ENCODE data around the gene METTL6. TPM values are rescaled to one million over a fixed set of nuclear protein-coding genes. Genes with fewer than 3 reads are reported as not detected.

The METTL6 gene
- total and polyA plus RNA-seq, 2 donors (not counting 1 experiment from before 2014, with no cell fraction given) = 7.6 to 23.9 TPM

- Mint-ChIP-seq H3K9me3 (ENCODE audit: insufficient read depth) (no peaks in the 10 kb centered on the region), H3K27ac (no peak overlapping the region), H3K4me3 (no peak overlapping the region), H3K27me3 (no peaks in the 10 kb centered on the region), H3K4me1 (no peaks in the 10 kb centered on the region)
- Histone ChIP-seq H3K79me2 (ENCODE audit: control insufficient read depth, insufficient read depth, low read length) (no peaks in the 10 kb centered on the region), H4K20me1 (ENCODE audit: control insufficient read depth, insufficient read depth, low read length, poor library complexity, severe bottlenecking) (no peaks in the 10 kb centered on the region), H3K27me3 (replicated peaks in 1 of 4; ENCODE audit: control extremely low read depth in 1 of 4, control insufficient read depth in 3 of 4, insufficient read depth in 4 of 4, low read length in 3 of 4) (no peaks in the 10 kb centered on the region), H3K4me3 (ENCODE audit: control extremely low read depth in 1 of 5, extremely low read depth in 1 of 5, insufficient read depth in 1 of 5, low read depth in 2 of 5, low read length in 4 of 5) (no peak overlapping the region), H3K4me1 (ENCODE audit: control insufficient read depth in 2 of 2, insufficient read depth in 2 of 2, low read length in 2 of 2) (no peaks in the 10 kb centered on the region), H3K36me3 (replicated peaks in 1 of 2; ENCODE audit: control extremely low read depth in 1 of 2, control insufficient read depth in 1 of 2, extremely low read depth in 1 of 2, insufficient read depth in 2 of 2, low read length in 1 of 2) (no peaks in the 10 kb centered on the region), H3K9me3 (ENCODE audit: control extremely low read depth in 1 of 3, control insufficient read depth in 2 of 3, insufficient read depth in 1 of 3, low read length in 2 of 3) (no peaks in the 10 kb centered on the region), H3K27ac (ENCODE audit: low read length in 2 of 2) (no peak overlapping the region), H2AFZ (ENCODE audit: insufficient read depth, low read depth, low read length, poor library complexity, severe bottlenecking) (no peak overlapping the region), H3K4me2 (replicated peaks; ENCODE audit: low read depth, low read length, poor library complexity, severe bottlenecking) (no peak overlapping the region), H3K9ac (ENCODE audit: low read length) (no peak overlapping the region)
- POLR2A ChIA-PET = no interaction called here
- CTCF ChIA-PET = interaction anchor here (1.0 kb wide), 1 partner anchor 21 kb away, joined by 3 read pairs; no protein-coding TSS in a partner anchor
- ATAC-seq (ENCODE audit: low read depth) (no peak), DNase-seq (no peak)
- intact Hi-C loops (cut with micrococcal nuclease) = no loop called here
- TF ChIP-seq EZH2 (IDR thresholded peaks at IDR 0.05; ENCODE audit: borderline replicate concordance, insufficient read depth, low read depth, low read length, poor library complexity, severe bottlenecking) = no peak
- TF ChIP-seq, protein P1, sequence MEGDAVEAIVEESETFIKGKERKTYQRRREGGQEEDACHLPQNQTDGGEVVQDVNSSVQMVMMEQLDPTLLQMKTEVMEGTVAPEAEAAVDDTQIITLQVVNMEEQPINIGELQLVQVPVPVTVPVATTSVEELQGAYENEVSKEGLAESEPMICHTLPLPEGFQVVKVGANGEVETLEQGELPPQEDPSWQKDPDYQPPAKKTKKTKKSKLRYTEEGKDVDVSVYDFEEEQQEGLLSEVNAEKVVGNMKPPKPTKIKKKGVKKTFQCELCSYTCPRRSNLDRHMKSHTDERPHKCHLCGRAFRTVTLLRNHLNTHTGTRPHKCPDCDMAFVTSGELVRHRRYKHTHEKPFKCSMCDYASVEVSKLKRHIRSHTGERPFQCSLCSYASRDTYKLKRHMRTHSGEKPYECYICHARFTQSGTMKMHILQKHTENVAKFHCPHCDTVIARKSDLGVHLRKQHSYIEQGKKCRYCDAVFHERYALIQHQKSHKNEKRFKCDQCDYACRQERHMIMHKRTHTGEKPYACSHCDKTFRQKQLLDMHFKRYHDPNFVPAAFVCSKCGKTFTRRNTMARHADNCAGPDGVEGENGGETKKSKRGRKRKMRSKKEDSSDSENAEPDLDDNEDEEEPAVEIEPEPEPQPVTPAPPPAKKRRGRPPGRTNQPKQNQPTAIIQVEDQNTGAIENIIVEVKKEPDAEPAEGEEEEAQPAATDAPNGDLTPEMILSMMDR (IDR thresholded peaks at IDR 0.05) = no peak
Measured at GRCh38 chr3:15454965-15455364, 27.6 kb upstream of the METTL6 start.

DNA sequence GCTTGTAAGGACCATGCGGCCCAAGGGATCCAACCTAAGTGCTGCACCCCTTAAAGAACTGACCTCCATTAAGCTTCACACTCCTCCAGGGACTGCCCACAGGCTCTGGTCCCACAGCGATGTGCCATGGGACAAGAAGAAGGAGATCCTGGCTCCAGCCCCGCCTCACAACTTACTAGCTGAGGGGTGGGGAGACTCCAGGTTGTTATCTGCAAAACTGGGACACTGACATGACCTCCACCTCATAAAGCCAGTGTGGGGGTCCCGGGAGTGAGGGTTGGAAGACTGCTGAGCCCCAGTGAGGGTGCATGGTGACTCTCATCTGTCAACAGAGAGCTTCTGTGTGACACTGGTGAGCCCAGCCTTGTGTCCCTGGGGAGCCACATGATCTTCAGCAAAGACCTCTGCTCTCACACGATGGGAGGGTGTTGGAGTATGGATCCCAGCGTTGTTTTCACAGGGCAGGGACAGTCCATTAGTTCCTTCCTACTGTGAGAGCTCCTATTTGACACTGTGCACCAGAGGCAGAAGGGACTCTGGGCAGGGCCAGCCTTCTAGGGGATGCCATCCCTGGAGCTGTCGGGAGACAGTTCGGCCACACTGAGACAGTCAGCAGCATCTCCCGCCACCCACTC is 26.8 kb upstream of the METTL6 start:
- H3K27ac Mint-ChIP-seq = no peak overlapping the region
- intact Hi-C loops (cut with micrococcal nuclease) = no loop called here
- Histone ChIP-seq H3K4me2 (replicated peaks; ENCODE audit: low read depth, low read length, poor library complexity, severe bottlenecking) (no peak overlapping the region), H3K9ac (ENCODE audit: low read length) (no peak overlapping the region), H4K20me1 (ENCODE audit: control insufficient read depth, insufficient read depth, low read length, poor library complexity, severe bottlenecking) (no peaks in the 10 kb centered on the region), H3K36me3 (replicated peaks in 1 of 2; ENCODE audit: control extremely low read depth in 1 of 2, control insufficient read depth in 1 of 2, extremely low read depth in 1 of 2, insufficient read depth in 2 of 2, low read length in 1 of 2) (no peaks in the 10 kb centered on the region), H3K27ac (ENCODE audit: low read length in 2 of 2) (no peak overlapping the region), H3K4me1 (ENCODE audit: control insufficient read depth in 2 of 2, insufficient read depth in 2 of 2, low read length in 2 of 2) (no peaks in the 10 kb centered on the region), H3K9me3 (ENCODE audit: control extremely low read depth in 1 of 3, control insufficient read depth in 2 of 3, insufficient read depth in 1 of 3, low read length in 2 of 3) (no peaks in the 10 kb centered on the region), H2AFZ (ENCODE audit: insufficient read depth, low read depth, low read length, poor library complexity, severe bottlenecking) (no peak overlapping the region), H3K4me3 (ENCODE audit: control extremely low read depth in 1 of 5, extremely low read depth in 1 of 5, insufficient read depth in 1 of 5, low read depth in 2 of 5, low read length in 4 of 5) (no peak overlapping the region), H3K79me2 (ENCODE audit: control insufficient read depth, insufficient read depth, low read length) (no peaks in the 10 kb centered on the region), H3K27me3 (replicated peaks in 1 of 4; ENCODE audit: control extremely low read depth in 1 of 4, control insufficient read depth in 3 of 4, insufficient read depth in 4 of 4, low read length in 3 of 4) (no peaks in the 10 kb centered on the region)
- ChIA-PET CTCF (interaction anchor here (1.0 kb wide), 1 partner anchor 20 kb away, joined by 3 read pairs; no protein-coding TSS in a partner anchor), POLR2A (no interaction called here)
- H3K27me3 Mint-ChIP-seq = no peaks in the 10 kb centered on the region
- H3K4me3 Mint-ChIP-seq = no peak overlapping the region
- no peaks in the 10 kb centered on the region for H3K4me1 Mint-ChIP-seq
- no peaks in the 10 kb centered on the region for H3K9me3 Mint-ChIP-seq (ENCODE audit: insufficient read depth)
- WGBS (ENCODE audit: insufficient coverage) = 80% methylated on average over 7 of the region's 9 CpGs
- DNase-seq (no peak), ATAC-seq (ENCODE audit: low read depth) (no peak)
- TF ChIP-seq, protein P1 (IDR thresholded peaks at IDR 0.05) = no peak
- no peak for TF ChIP-seq EZH2 (IDR thresholded peaks at IDR 0.05; ENCODE audit: borderline replicate concordance, insufficient read depth, low read depth, low read length, poor library complexity, severe bottlenecking)

Data from B cell (primary cell).